Suprapubic skin (tissue), 4 donors: Measurements from ENCODE around the gene RUNX2.

Source experiments
- CTCF ChIP-seq, 2 donors: fragments of 200-600 bp in 1 of 2; fragments of 450-650 bp in 1 of 2; sonication (generic) in 1 of 2; IDR thresholded peaks; one replicate each; pipeline ENCODE4 v1.5.1; 2016 to 2019; ENCODE audit warnings: antibody characterized with exemption in 2 of 2, mild to moderate bottlenecking in 1 of 2, moderate library complexity in 1 of 2
- EP300 ChIP-seq: sonication (generic); formaldehyde crosslinking; IDR thresholded peaks from one replicate; pipeline ENCODE4 v1.6.1; 2017; ENCODE audit warnings: antibody characterized with exemption
- POLR2AphosphoS5 ChIP-seq, 3 donors: sonication (generic); formaldehyde crosslinking; IDR thresholded peaks; one replicate each; pipeline ENCODE4 v1.6.1; 2017; ENCODE audit warnings: antibody characterized with exemption in 3 of 3

DNA sequence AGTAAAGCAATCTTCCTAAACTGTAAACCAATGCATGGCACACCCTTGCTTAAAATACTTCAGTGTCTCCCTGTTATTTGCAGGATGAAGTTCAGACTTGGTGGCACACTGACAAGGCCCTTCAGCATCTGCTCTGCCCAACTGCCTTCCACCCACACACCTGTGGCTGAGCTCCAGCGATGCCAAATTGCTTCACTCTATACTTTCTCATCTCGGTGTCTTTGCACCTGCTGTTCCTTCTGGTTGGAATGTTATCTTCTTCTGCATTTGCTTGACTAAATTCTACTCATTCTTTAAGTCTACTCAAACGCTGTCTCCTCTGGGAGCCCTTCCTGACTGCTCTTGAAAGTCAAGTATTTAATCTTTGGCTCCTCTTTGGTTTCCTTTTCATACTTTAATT lies 149.7 kb downstream of the RUNX2 start:
- TF ChIP-seq CTCF (IDR thresholded peaks at IDR 0.05) (no peak), EP300 (no peak), POLR2AphosphoS5 (IDR thresholded peaks at IDR 0.05) (no peak)
